IMR-90 (cell line): ENCODE results near the gene VPS25.

ENCODE experiments used
- CTCF ChIP-seq: conservative IDR thresholded peaks from 2 replicates; pipeline ENCODE4 v1.5.1; 2012; ENCODE audit warnings: mild to moderate bottlenecking, low read depth, low read length, improper control_type of control experiment
- POLR2A ChIP-seq: IDR thresholded peaks from 2 replicates; pipeline ENCODE4 v1.6.1; 2012; ENCODE audit warnings: mild to moderate bottlenecking, low read depth, low read length

DNA sequence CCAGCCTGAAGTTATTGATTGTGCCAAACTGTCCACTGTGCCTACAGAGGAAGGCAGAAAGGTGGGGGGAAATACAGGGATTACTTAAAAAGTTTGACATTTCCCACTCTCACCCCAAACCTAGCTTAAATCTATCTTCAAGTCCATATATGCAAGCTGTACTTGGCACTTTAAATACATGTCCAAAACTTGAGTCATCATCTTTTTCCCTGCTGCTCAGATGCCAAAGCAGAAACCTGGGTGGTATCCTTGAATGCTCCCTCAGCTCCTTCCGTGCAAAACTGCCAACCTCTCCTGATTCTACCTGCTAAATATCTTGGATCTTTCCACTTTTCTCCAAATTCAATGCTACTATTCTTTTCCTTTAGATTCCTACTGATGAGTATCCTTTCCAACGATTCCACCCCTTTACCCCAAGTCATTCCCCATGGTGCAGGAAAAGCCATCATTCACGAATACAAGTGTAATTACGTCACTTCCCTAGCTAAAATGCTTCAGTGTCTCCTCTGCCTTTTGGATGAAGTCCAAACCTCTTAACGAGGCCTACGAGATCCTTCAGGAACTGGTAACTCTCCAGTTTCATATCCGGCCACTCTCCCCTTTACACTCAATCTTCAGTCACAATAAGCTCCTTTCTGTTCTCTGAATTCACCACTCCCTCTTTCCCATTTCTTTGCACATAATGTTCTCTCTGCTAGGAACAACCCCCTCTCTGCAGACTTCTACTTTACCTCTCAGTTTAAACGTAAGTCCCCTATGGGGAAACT, 41.6 kb downstream of the VPS25 start:
- TF ChIP-seq CTCF (no peak), POLR2A (no peak)
